GM12878 (cell line): ENCODE data around the gene MTRFR. TPM values are rescaled to one million over a fixed set of nuclear protein-coding genes. Genes with fewer than 3 reads are reported as not detected.

ENCODE experiments used
- ATAC-seq: fragments of 200-7000 bp; cut with Tn5 transposase; 3 replicates; pipeline ENCODE4 v1.9.1; 2020; ENCODE audit warnings: mild to moderate bottlenecking, moderate library complexity
- BruUV-seq: library from RNA; stranded (reverse); fragments of 400-500 nt; replicated peaks from 2 replicates; lab custom pipeline; 2021; lab: Mats Ljungman, UMichigan
- CTCF ChIA-PET: fragments of 300-600 bp; sonication (Branson Sonifier 250); formaldehyde crosslinking; extraction: SDS; loops from one replicate; lab custom pipeline; 2021; ENCODE audit warnings: inconsistent platforms; lab: Yijun Ruan, JAX
- POLR2A ChIA-PET: fragments of 350-600 bp; formaldehyde crosslinking; extraction: SDS; loops from one replicate; lab custom pipeline; 2021; ENCODE audit warnings: inconsistent platforms; lab: Charles Lee
- RAD21 ChIA-PET: fragments of 300-600 bp; sonication (Branson Sonifier 250); formaldehyde crosslinking; loops from one replicate; lab custom pipeline; 2023; ENCODE audit warnings: antibody characterized with exemption; ENCODE audit not compliant: unreplicated experiment; lab: Charles Lee
- SMC1A ChIA-PET: fragments of 300-600 bp; sonication (Branson Sonifier 250); formaldehyde crosslinking; loops from one replicate; lab custom pipeline; 2023; ENCODE audit not compliant: unreplicated experiment, uncharacterized antibody; lab: Charles Lee
- DNase-seq: peaks from one replicate; pipeline ENCODE4 v3.0.0-alpha.2; 2011; ENCODE audit warnings: low read depth, low spot score
- FAIRE-seq: peaks from 3 replicates; lab custom pipeline; 2011; peaks lifted over from hg19 to GRCh38; lab: Jason Lieb, UNC
- H2AFZ ChIP-seq: 2 replicates; pipeline ENCODE4 v1.6.0; 2011; ENCODE audit warnings: low read depth, low read length, control low read depth; ENCODE audit not compliant: control insufficient read depth
- H3K27ac ChIP-seq: 2 replicates; pipeline ENCODE4 v1.5.1; 2011; ENCODE audit warnings: control low read depth; ENCODE audit not compliant: control insufficient read depth, insufficient read depth
- H3K27me3 ChIP-seq, 2 experiments: replicated peaks in 1 of 2; 2 replicates each; pipeline versions ENCODE4 v1.6.0 to v1.6.1; 2011; ENCODE audit warnings: low read length in 1 of 2; ENCODE audit not compliant: control insufficient read depth in 2 of 2, insufficient read depth in 2 of 2
- H3K36me3 ChIP-seq, 2 experiments: 2 replicates each; pipeline ENCODE4 v1.5.1; 2011; ENCODE audit warnings: low read length in 1 of 2; ENCODE audit not compliant: control insufficient read depth in 2 of 2, insufficient read depth in 2 of 2
- H3K4me1 ChIP-seq: 2 replicates; pipeline ENCODE4 v1.6.1; 2011; ENCODE audit warnings: mild to moderate bottlenecking, low read length, moderate library complexity, mixed read lengths; ENCODE audit not compliant: control insufficient read depth, insufficient read depth
- H3K4me2 ChIP-seq: 2 replicates; pipeline ENCODE4 v1.6.0; 2011; ENCODE audit warnings: control low read depth; ENCODE audit not compliant: control insufficient read depth, insufficient read depth
- H3K4me3 ChIP-seq: fragments of 200-600 bp; sonication (generic); 2 replicates; pipeline ENCODE4 v1.5.1; 2016
- H3K79me2 ChIP-seq: 2 replicates; pipeline ENCODE4 v1.6.0; 2011; ENCODE audit warnings: low read length; ENCODE audit not compliant: control insufficient read depth, insufficient read depth
- H3K9ac ChIP-seq: 2 replicates; pipeline ENCODE4 v1.8.0; 2011; ENCODE audit warnings: low read length, control low read depth, mixed read lengths; ENCODE audit not compliant: control insufficient read depth, insufficient read depth
- H3K9me3 ChIP-seq: replicated peaks from 3 replicates; pipeline ENCODE4 v1.5.1; 2011; ENCODE audit warnings: mild to moderate bottlenecking, low read length; ENCODE audit not compliant: control insufficient read depth, insufficient read depth
- H4K20me1 ChIP-seq: 2 replicates; pipeline ENCODE4 v1.6.0; 2011; ENCODE audit not compliant: control insufficient read depth, insufficient read depth
- HDGF ChIP-seq: fragments of 450-650 bp; IDR thresholded peaks from 2 replicates; pipeline ENCODE4 v1.6.1; 2016; ENCODE audit warnings: antibody characterized with exemption
- POLR2A ChIP-seq: IDR thresholded peaks from 2 replicates; pipeline ENCODE4 v1.6.1; 2011; ENCODE audit warnings: low read depth, mild to moderate bottlenecking, low read length
- TCF3 ChIP-seq: IDR thresholded peaks from 2 replicates; pipeline ENCODE4 v1.6.1; 2012; ENCODE audit warnings: low read depth, mild to moderate bottlenecking, low read length, borderline replicate concordance; ENCODE audit not compliant: insufficient read depth
- YY1 ChIP-seq: IDR thresholded peaks from 2 replicates; pipeline ENCODE4 v1.6.1; 2011; ENCODE audit warnings: low read depth, mild to moderate bottlenecking, low read length
- WGBS: methylation state at CpG from one replicate; pipeline ENCODE4 v1.1.6; 2016; ENCODE audit warnings: low lambda C conversion rate; ENCODE audit not compliant: insufficient replicate concordance, insufficient coverage; ENCODE audit errors: missing lambda C conversion rate; 5-methylcytosine and 5-hydroxymethylcytosine counted together
- in situ Hi-C: fragments of 300-500 bp; cut with MboI; formaldehyde crosslinking; loops from 9 replicates; pipeline ENCODE4 v1.14.3; 2018; ENCODE audit warnings: mixed read lengths
- intact Hi-C: fragments of 100-400 bp; cut with micrococcal nuclease; formaldehyde crosslinking; loops from one replicate; pipeline ENCODE4 v1.14.2; 2022; ENCODE audit not compliant: unreplicated experiment
- polyA plus RNA-seq, 11 experiments: library from polyadenylated mRNA; depleted of rRNA in 4 of 11; unstranded in 6 of 11; stranded (reverse) in 5 of 11; fragments of >200 nt; fragmentation: Nextera tagmentation in 4 of 11; fragmentation: Illumina TruSeq in 1 of 11; extraction: Ambion mirVana in 4 of 11; extraction: Trizol in 1 of 11; gene quantifications; 1 replicate in 1 of 11; 2 replicates in 10 of 11; pipeline versions ENCODE4 v1.2.1 to v1.2.3, GENCODE V29; 2011 to 2016; ENCODE audit warnings: inconsistent platforms in 2 of 11, missing spikeins in 2 of 11, low read depth in 1 of 11
- total RNA-seq, 4 experiments: library from RNA; depleted of rRNA in 3 of 4; stranded (reverse); fragments of >200 nt in 3 of 4; fragmentation: Illumina TruSeq in 1 of 4; extraction: Trizol in 1 of 4; gene quantifications; 2 replicates each; pipeline versions ENCODE4 v1.2.1 to v1.2.3, GENCODE V29; 2013 to 2021
- TF ChIP-seq, protein P1 (sequence below): IDR thresholded peaks from 2 replicates; pipeline ENCODE4 v1.6.1; 2011; ENCODE audit warnings: borderline replicate concordance, low read depth, mild to moderate bottlenecking, moderate library complexity, mixed read lengths, low read length; ENCODE audit not compliant: insufficient read depth; ENCODE audit errors: extremely low read length
- TF ChIP-seq, protein P2 (sequence below): fragments of 450-650 bp; IDR thresholded peaks from 2 replicates; pipeline ENCODE4 v1.6.1; 2017; ENCODE audit warnings: antibody characterized with exemption, mild to moderate bottlenecking, moderate library complexity

The MTRFR gene
- total and polyA plus RNA-seq, 10 of the 15 experiments (the other 5 are each of a cell fraction or from before 2014, with no cell fraction given) = 12.2 to 33.4 (median 24.8) TPM

DNA sequence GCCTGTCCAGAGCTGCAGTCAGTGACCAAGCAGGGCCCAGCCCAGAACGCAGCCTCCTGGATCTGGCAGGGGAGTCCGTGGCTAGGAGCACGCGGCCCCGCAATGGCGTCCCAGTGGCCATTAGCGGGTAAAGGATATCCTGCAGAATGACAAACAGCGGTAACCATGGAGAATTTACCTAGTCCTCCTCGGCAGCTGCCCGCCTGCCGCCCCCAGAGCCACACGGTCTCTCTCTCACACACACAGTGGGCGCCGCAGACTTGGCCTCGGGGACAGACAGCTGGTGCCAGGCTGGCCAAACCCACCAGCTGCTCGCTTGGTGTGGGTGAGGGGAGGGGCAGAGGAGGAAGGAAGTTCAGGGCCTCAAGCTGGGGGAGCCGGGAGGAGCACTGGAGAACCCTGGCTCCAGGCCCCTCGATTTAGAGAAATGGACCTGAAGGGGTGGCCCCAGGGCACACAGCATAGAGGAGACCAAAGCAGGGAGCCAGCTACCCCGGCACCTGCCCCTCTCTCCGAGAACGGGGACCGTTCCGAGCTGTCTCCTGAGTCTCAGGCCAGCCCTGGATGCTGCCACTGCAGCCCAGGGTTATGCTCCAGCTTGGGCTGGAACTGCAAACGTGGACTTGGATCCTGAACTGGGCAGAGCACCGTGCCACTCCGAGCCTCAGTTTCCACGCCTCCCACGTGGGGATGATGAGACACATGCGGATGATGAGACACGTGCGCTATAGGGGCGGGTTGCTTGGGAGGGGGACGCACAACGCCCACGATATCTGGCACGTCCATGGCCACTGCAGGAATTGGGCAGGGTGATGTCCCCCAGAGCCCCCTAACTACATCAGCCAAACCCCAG is 35.0 kb downstream of the MTRFR start:
- H4K20me1 ChIP-seq = no peaks in the 10 kb centered on the region
- BruUV-seq = no TSS peak
- H3K4me2 ChIP-seq = peak overlapping the region; percentile 84
- H3K9ac ChIP-seq = peak overlapping the region; percentile 42; the same call in 1 of the 2 replicates
- POLR2A ChIA-PET = interaction anchor here (0.5 to 1.3 kb wide), 2 partner anchors 36 to 192 kb away, joined by 3 to 5 read pairs; no protein-coding TSS in a partner anchor
- no peak for ATAC-seq
- H3K27me3 ChIP-seq = no peaks in the 10 kb centered on the region
- DNase-seq = no peak
- 69% methylated on average over 36 of the region's 36 CpGs for WGBS
- peak overlapping the region; percentile 64 for H2AFZ ChIP-seq
- no peaks in the 10 kb centered on the region for H3K9me3 ChIP-seq
- H3K27ac ChIP-seq = no peak overlapping the region; the same call in 1 of the 2 replicates
- no peak overlapping the region for H3K4me3 ChIP-seq
- SMC1A ChIA-PET = no interaction called here
- no peaks in the 10 kb centered on the region; a peak in 2 of 4 replicates for H3K36me3 ChIP-seq
- in situ Hi-C loops = loop anchor here (5.0 kb wide), 1 partner anchor 314 kb away; the partner anchor contains the start of gene TMED2
- RAD21 ChIA-PET = interaction anchor here (0.5 kb wide), 1 partner anchor 164 kb away, joined by 5 read pairs; no protein-coding TSS in a partner anchor
- intact Hi-C loops = no loop called here
- peaks cover 17% of the 10 kb centered on the region for H3K4me1 ChIP-seq
- CTCF ChIA-PET = interaction anchor here (0.5 to 2.1 kb wide), 3 partner anchors 16 to 313 kb away, joined by 4 to 8 read pairs (median 5); no protein-coding TSS in a partner anchor
- FAIRE-seq = no peak
- H3K79me2 ChIP-seq = peaks cover 27% of the 10 kb centered on the region
- TF ChIP-seq, protein P1, sequence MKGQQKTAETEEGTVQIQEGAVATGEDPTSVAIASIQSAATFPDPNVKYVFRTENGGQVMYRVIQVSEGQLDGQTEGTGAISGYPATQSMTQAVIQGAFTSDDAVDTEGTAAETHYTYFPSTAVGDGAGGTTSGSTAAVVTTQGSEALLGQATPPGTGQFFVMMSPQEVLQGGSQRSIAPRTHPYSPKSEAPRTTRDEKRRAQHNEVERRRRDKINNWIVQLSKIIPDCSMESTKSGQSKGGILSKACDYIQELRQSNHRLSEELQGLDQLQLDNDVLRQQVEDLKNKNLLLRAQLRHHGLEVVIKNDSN = peak; percentile 21
- TF ChIP-seq, protein P2, sequence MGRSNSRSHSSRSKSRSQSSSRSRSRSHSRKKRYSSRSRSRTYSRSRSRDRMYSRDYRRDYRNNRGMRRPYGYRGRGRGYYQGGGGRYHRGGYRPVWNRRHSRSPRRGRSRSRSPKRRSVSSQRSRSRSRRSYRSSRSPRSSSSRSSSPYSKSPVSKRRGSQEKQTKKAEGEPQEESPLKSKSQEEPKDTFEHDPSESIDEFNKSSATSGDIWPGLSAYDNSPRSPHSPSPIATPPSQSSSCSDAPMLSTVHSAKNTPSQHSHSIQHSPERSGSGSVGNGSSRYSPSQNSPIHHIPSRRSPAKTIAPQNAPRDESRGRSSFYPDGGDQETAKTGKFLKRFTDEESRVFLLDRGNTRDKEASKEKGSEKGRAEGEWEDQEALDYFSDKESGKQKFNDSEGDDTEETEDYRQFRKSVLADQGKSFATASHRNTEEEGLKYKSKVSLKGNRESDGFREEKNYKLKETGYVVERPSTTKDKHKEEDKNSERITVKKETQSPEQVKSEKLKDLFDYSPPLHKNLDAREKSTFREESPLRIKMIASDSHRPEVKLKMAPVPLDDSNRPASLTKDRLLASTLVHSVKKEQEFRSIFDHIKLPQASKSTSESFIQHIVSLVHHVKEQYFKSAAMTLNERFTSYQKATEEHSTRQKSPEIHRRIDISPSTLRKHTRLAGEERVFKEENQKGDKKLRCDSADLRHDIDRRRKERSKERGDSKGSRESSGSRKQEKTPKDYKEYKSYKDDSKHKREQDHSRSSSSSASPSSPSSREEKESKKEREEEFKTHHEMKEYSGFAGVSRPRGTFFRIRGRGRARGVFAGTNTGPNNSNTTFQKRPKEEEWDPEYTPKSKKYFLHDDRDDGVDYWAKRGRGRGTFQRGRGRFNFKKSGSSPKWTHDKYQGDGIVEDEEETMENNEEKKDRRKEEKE = no peak
- peak; percentile 67 for TF ChIP-seq YY1
- peak; percentile 36; the same call in 1 of the 2 replicates for TF ChIP-seq POLR2A
- TF ChIP-seq TCF3 = peak; percentile 78
- no peak for TF ChIP-seq HDGF
- TF ChIP-seq, all 136 proteins: peak for 4
